CD14-positive monocyte (primary cell): Measurements from ENCODE around the gene ATP8B2. TPM values are rescaled to one million over a fixed set of nuclear protein-coding genes. Genes with fewer than 3 reads are reported as not detected.
A peak's percentile ranks its signal among the peaks of the same experiment; 100 is the strongest.

ENCODE experiments used
- DNase-seq, 3 donors: peaks; one replicate each; pipeline ENCODE4 v3.0.0-alpha.2; 2011 to 2022
- H2AFZ ChIP-seq: 2 replicates; pipeline ENCODE4 v1.6.0; 2012; ENCODE audit warnings: mild to moderate bottlenecking, low read depth, low read length, inconsistent platforms; ENCODE audit not compliant: insufficient read depth, poor library complexity, severe bottlenecking
- H3K27ac ChIP-seq, 2 donors: 1 replicate in 1 of 2; 2 replicates in 1 of 2; pipeline ENCODE4 v1.5.1; 2012 to 2013; ENCODE audit warnings: low read length in 2 of 2, control low read depth in 1 of 2, inconsistent platforms in 1 of 2, low read depth in 1 of 2, mild to moderate bottlenecking in 1 of 2
- H3K27me3 ChIP-seq, 2 donors: one replicate each; pipeline versions ENCODE4 v1.6.0 to v1.6.1; 2011 to 2013; ENCODE audit warnings: low read length in 2 of 2; ENCODE audit not compliant: control insufficient read depth in 2 of 2, insufficient read depth in 2 of 2
- H3K36me3 ChIP-seq, 2 donors: replicated peaks in 1 of 2; 1 replicate in 1 of 2; 2 replicates in 1 of 2; pipeline versions ENCODE4 v1.5.1 to v1.6.1; 2012 to 2013; ENCODE audit warnings: low read length in 2 of 2, control low read depth in 1 of 2, inconsistent platforms in 1 of 2, mild to moderate bottlenecking in 1 of 2; ENCODE audit not compliant: insufficient read depth in 2 of 2, control insufficient read depth in 1 of 2
- H3K4me1 ChIP-seq, 2 donors: 1 replicate in 1 of 2; 2 replicates in 1 of 2; pipeline versions ENCODE4 v1.5.1 to v1.6.1; 2012 to 2013; ENCODE audit warnings: low read length in 2 of 2, control low read depth in 1 of 2, inconsistent platforms in 1 of 2, mild to moderate bottlenecking in 1 of 2, moderate library complexity in 1 of 2; ENCODE audit not compliant: insufficient read depth in 2 of 2, control insufficient read depth in 1 of 2
- H3K4me2 ChIP-seq: replicated peaks from 2 replicates; pipeline ENCODE3; 2012; ENCODE audit warnings: low read length, moderate library complexity, mild to moderate bottlenecking; ENCODE audit not compliant: poor library complexity, severe bottlenecking; ENCODE audit errors: extremely low read depth
- H3K4me3 ChIP-seq, 3 experiments: fragments of 200-600 bp in 1 of 3; sonication (generic) in 1 of 3; replicated peaks in 1 of 3; 1 replicate in 2 of 3; 2 replicates in 1 of 3; pipeline ENCODE4 v1.5.1; 2011 to 2013; ENCODE audit warnings: low read length in 3 of 3, mild to moderate bottlenecking in 3 of 3, control low read depth in 2 of 3, low read depth in 2 of 3, inconsistent platforms in 1 of 3, moderate library complexity in 1 of 3
- H3K79me2 ChIP-seq: 2 replicates; pipeline ENCODE4 v1.6.0; 2012; ENCODE audit warnings: mild to moderate bottlenecking, control low read depth, inconsistent platforms, low read length, moderate library complexity; ENCODE audit not compliant: insufficient read depth
- H3K9ac ChIP-seq: 2 replicates; pipeline ENCODE4 v1.6.0; 2017; ENCODE audit warnings: low read length, mild to moderate bottlenecking; ENCODE audit not compliant: insufficient read depth, poor library complexity, severe bottlenecking
- H3K9me3 ChIP-seq, 2 donors: replicated peaks in 1 of 2; 1 replicate in 1 of 2; 2 replicates in 1 of 2; pipeline versions ENCODE4 v1.5.1 to v1.6.1; 2012 to 2013; ENCODE audit warnings: low read length in 2 of 2, control low read depth in 1 of 2; ENCODE audit not compliant: control insufficient read depth in 1 of 2, insufficient read depth in 1 of 2
- H4K20me1 ChIP-seq: 2 replicates; pipeline ENCODE4 v1.6.0; 2012; ENCODE audit warnings: mild to moderate bottlenecking, low read length, control low read depth, moderate library complexity; ENCODE audit not compliant: insufficient read depth
- H3K27ac Mint-ChIP-seq, 7 donors: one replicate each; pipeline ENCODE4 v1.8.0; 2020; ENCODE audit warnings: mild to moderate bottlenecking in 7 of 7, mixed read lengths in 7 of 7, moderate library complexity in 6 of 7, inconsistent platforms in 2 of 7
- H3K27me3 Mint-ChIP-seq, 3 donors: one replicate each; pipeline ENCODE4 v1.8.0; 2021 to 2022; ENCODE audit warnings: low read depth in 3 of 3, mild to moderate bottlenecking in 3 of 3, mixed read lengths in 3 of 3, moderate library complexity in 3 of 3, inconsistent platforms in 1 of 3
- H3K36me3 Mint-ChIP-seq, 2 donors: one replicate each; pipeline ENCODE4 v1.8.0; 2020; ENCODE audit warnings: mixed read lengths in 2 of 2, inconsistent platforms in 1 of 2, mild to moderate bottlenecking in 1 of 2
- H3K4me1 Mint-ChIP-seq: one replicate; pipeline ENCODE4 v1.8.0; 2020; ENCODE audit warnings: mild to moderate bottlenecking, mixed read lengths
- H3K4me3 Mint-ChIP-seq, 2 donors: one replicate each; pipeline ENCODE4 v1.8.0; 2020; ENCODE audit warnings: mild to moderate bottlenecking in 2 of 2, mixed read lengths in 2 of 2, moderate library complexity in 1 of 2
- H3K9me3 Mint-ChIP-seq, 7 donors: one replicate each; pipeline ENCODE4 v1.8.0; 2020 to 2022; ENCODE audit warnings: mixed read lengths in 7 of 7, mild to moderate bottlenecking in 6 of 7, moderate library complexity in 6 of 7, inconsistent platforms in 2 of 7
- CTCF ChIP-seq: fragments of 200-600 bp; IDR thresholded peaks from one replicate; pipeline ENCODE4 v1.8.0; 2022; ENCODE audit warnings: antibody characterized with exemption, mild to moderate bottlenecking
- WGBS: methylation state at CpG from one replicate; pipeline ENCODE4 v1.1.5; 2013; ENCODE audit warnings: missing lambda C conversion rate; ENCODE audit not compliant: insufficient coverage; 5-methylcytosine and 5-hydroxymethylcytosine counted together
- intact Hi-C, 2 donors: fragments of 100-400 bp; cut with micrococcal nuclease; formaldehyde crosslinking; loops; one replicate each; pipeline versions ENCODE4 v1.15.0 to v1.15.1; 2023
- polyA plus RNA-seq, 3 donors: library from polyadenylated mRNA; depleted of rRNA in 1 of 3; unstranded in 2 of 3; stranded (reverse) in 1 of 3; fragments of 300-500 nt in 2 of 3; fragments of >200 nt in 1 of 3; fragmentation: Illumina TruSeq in 2 of 3; gene quantifications; 1 replicate in 2 of 3; 2 replicates in 1 of 3; pipeline ENCODE4 v1.2.3, GENCODE V29; 2012 to 2021

The ATP8B2 gene
- polyA plus RNA-seq, 3 donors: 0.46 to 2.2 (median 0.98) TPM

GRCh38 chr1:154351363-154352068 lies 26.2 kb downstream of the ATP8B2 start:
- no peaks in the 10 kb centered on the region for H3K36me3 ChIP-seq
- H3K4me1 Mint-ChIP-seq: peaks cover 53% of the 10 kb centered on the region
- H3K9ac ChIP-seq: no peak overlapping the region
- WGBS: 98% methylated on average over 5 of the region's 14 CpGs
- peaks cover 0 to 6% of the 10 kb centered on the region in 2 donors for H3K36me3 Mint-ChIP-seq
- no peak overlapping the region for H3K4me2 ChIP-seq
- peaks cover 10 to 28% (median 21%) of the 10 kb centered on the region in 3 donors for H3K27me3 Mint-ChIP-seq
- H3K4me3 Mint-ChIP-seq: peak overlapping the region in 1 of 2 donors; percentile 93
- H3K9me3 ChIP-seq: no peaks in the 10 kb centered on the region
- no peak for TF ChIP-seq CTCF
- intact Hi-C loops: no loop called here
- no peak for DNase-seq
- H3K4me3 ChIP-seq: no peak overlapping the region
- H2AFZ ChIP-seq: no peak overlapping the region
- peaks cover 0 to 4% (median 0%) of the 10 kb centered on the region in 7 donors for H3K9me3 Mint-ChIP-seq
- H3K27me3 ChIP-seq: peaks cover 0 to 4% of the 10 kb centered on the region in 2 donors
- no peaks in the 10 kb centered on the region for H3K79me2 ChIP-seq
- H3K4me1 ChIP-seq: peaks cover 52 to 62% of the 10 kb centered on the region in 2 donors
- H4K20me1 ChIP-seq: no peaks in the 10 kb centered on the region
- no peak overlapping the region for H3K27ac Mint-ChIP-seq
- no peak overlapping the region for H3K27ac ChIP-seq

- Mint-ChIP-seq H3K4me1 (peaks cover 47% of the 10 kb centered on the region), H3K27me3 (peaks cover 10 to 31% (median 21%) of the 10 kb centered on the region in 3 donors), H3K27ac (peak overlapping the region in 3 of 7 donors; percentile 28 to 51 (median 30)), H3K9me3 (peaks cover 0 to 3% (median 0%) of the 10 kb centered on the region in 7 donors), H3K36me3 (peaks cover 0 to 6% of the 10 kb centered on the region in 2 donors), H3K4me3 (peak overlapping the region; percentile 89 to 93)
- Histone ChIP-seq H3K36me3 (no peaks in the 10 kb centered on the region), H3K4me2 (peak overlapping the region; percentile 94), H3K4me1 (peaks cover 45 to 55% of the 10 kb centered on the region in 2 donors), H3K9me3 (no peaks in the 10 kb centered on the region), H3K9ac (peak overlapping the region; percentile 49), H3K4me3 (peak overlapping the region; percentile 11 to 79 (median 50)), H3K27me3 (peaks cover 0 to 4% of the 10 kb centered on the region in 2 donors), H2AFZ (peak overlapping the region; percentile 81), H3K27ac (no peak overlapping the region), H4K20me1 (no peaks in the 10 kb centered on the region), H3K79me2 (no peaks in the 10 kb centered on the region)
- intact Hi-C loops: no loop called here
- no peak for DNase-seq
- 8% methylated on average over 4 of the region's 9 CpGs for WGBS
- TF ChIP-seq CTCF: no peak
Observed at GRCh38 chr1:154352245-154352580, 26.9 kb downstream of the ATP8B2 start.
